Measurements from ENCODE around the gene C3orf18.

Gene C3orf18

DNA sequence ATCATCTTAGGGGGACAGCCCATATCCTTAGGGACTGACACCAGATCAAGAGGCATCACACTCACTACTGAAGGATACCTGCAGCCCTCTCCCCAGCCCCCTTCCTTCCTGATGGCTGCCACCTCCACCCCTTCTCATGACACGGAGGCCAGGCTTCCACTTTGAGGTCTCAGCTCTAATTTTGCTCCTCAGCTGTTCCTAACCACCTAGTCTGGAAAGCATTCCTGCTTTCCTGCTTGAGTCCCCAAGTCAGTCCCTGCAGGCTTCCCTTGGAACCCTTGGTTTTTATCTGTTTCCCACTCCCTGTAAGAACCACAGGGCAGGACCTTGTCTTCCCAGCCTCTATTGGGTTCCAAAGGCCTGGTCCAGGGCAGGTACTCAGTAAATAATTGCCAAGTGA, 3.2 kb downstream of the C3orf18 start:
- H3K27me3 Mint-ChIP-seq: no peaks in the 10 kb centered on the region
- H3K4me1 Mint-ChIP-seq (ENCODE audit: low read depth in 2 of 2): peaks cover 25 to 29% of the 10 kb centered on the region in 2 donors
- peaks cover 16% of the 10 kb centered on the region for H3K36me3 Mint-ChIP-seq (ENCODE audit: insufficient read depth)
- DNase-seq (no peak), ATAC-seq (replicated peaks) (no peak)
- H3K27ac Mint-ChIP-seq: peak overlapping the region in 1 of 2 donors; percentile 18
- no peaks in the 10 kb centered on the region for H3K9me3 Mint-ChIP-seq
- no peak overlapping the region for H3K4me3 Mint-ChIP-seq

DNA sequence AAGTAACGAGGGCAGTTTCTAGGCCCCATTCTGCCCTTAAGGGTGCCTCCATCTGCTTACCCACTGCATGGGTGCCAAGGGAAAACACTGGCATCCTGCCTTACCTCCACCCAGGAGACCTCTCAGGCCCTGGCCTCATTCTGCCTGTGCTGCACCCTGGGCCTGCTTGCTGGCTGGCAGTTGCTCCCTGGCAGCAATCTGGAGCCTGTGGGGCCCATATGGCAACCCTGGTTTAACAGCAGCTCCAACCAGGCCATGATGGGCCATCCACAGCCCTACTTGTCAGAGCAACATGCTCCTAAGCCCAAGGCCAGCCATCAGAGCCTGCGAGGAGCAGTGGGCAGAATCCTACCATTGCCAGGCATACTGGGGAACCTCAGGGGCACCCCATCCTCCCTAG, 3.7 kb downstream of the C3orf18 start:
- Mint-ChIP-seq H3K27ac (no peak overlapping the region), H3K4me1 (ENCODE audit: low read depth in 2 of 2) (peaks cover 25 to 26% of the 10 kb centered on the region in 2 donors), H3K9me3 (no peaks in the 10 kb centered on the region), H3K4me3 (no peak overlapping the region), H3K27me3 (no peaks in the 10 kb centered on the region), H3K36me3 (ENCODE audit: insufficient read depth) (peaks cover 11% of the 10 kb centered on the region)
- no peak for ATAC-seq (replicated peaks)
- DNase-seq: no peak

DNA sequence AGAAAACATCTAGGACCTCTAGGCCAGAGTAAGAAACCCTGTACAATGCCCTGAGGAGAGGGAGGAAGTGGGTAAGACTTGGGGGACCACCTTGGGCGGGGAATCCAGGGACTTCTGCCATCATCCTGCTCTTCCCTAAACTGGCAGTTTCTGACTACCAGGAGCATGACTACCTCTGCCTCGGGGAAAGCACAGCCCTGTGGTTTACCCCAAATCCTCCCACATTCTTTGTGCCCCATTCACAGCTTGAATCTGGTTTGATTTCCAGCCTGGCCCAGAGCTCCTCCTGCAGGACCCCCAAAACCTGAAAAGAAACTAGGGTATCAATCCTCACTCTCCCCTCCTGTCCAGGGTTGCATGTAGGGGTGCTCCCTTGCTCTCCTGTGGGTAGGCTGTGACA, 4.7 kb downstream of the C3orf18 start:
- DNase-seq: no peak
- ATAC-seq (replicated peaks): no peak
- Mint-ChIP-seq H3K9me3 (no peaks in the 10 kb centered on the region), H3K27me3 (no peaks in the 10 kb centered on the region), H3K4me1 (ENCODE audit: low read depth in 2 of 2) (peaks cover 22 to 24% of the 10 kb centered on the region in 2 donors), H3K4me3 (no peak overlapping the region), H3K36me3 (ENCODE audit: insufficient read depth) (peaks cover 6% of the 10 kb centered on the region), H3K27ac (no peak overlapping the region)

DNA sequence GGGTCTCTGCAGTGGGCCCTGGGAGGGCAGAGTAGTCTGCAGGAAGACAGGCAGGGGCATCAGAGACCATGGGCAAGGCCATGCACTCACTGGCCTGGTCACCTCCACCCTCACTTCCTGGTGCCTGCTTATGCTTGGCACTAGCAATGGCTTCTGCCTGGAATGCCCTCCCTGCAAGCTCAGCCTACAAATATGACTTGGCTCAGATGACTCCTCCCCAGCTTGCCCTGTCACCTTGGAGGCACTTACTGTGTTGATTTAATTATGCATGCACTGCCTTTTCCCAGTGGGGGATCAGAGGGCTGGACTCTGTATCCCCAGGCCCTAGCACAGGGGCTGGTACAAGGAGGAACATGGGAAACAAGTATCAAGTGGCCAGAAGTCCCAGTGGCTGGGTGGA, 7.8 kb downstream of the C3orf18 start:
- Mint-ChIP-seq H3K36me3 (ENCODE audit: insufficient read depth) (peaks cover 3% of the 10 kb centered on the region), H3K4me1 (ENCODE audit: low read depth in 2 of 2) (peaks cover 7% of the 10 kb centered on the region in 2 donors), H3K9me3 (no peaks in the 10 kb centered on the region), H3K27ac (no peak overlapping the region), H3K4me3 (no peak overlapping the region), H3K27me3 (no peaks in the 10 kb centered on the region)
- ATAC-seq (replicated peaks) (no peak), DNase-seq (no peak)

DNA sequence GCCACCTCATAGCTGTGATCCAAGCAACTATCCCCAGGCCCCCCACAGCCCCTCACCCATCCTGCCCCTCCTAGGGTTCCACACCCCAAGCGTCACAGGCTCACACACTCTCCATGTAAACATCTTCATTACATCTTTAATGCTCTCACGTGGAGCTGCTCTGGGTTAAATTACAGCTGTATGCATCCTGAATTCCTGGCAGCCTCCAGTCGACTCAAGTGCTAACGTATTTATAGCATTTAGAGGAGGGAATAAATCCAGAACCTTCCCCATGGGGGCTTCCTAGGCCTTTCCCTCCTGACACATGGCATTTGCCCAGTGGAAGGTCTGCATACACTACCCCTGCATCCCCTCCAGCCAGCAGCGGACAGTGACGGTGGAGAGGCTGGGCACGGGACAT, 9.6 kb downstream of the C3orf18 start:
- H3K4me1 Mint-ChIP-seq (ENCODE audit: low read depth in 2 of 2): peaks cover 3 to 8% of the 10 kb centered on the region in 2 donors
- no peaks in the 10 kb centered on the region for H3K9me3 Mint-ChIP-seq
- no peaks in the 10 kb centered on the region for H3K36me3 Mint-ChIP-seq (ENCODE audit: insufficient read depth)
- H3K27me3 Mint-ChIP-seq: no peaks in the 10 kb centered on the region
- H3K4me3 Mint-ChIP-seq: no peak overlapping the region
- no peak overlapping the region for H3K27ac Mint-ChIP-seq
- DNase-seq: no peak
- no peak for ATAC-seq (replicated peaks)

DNA sequence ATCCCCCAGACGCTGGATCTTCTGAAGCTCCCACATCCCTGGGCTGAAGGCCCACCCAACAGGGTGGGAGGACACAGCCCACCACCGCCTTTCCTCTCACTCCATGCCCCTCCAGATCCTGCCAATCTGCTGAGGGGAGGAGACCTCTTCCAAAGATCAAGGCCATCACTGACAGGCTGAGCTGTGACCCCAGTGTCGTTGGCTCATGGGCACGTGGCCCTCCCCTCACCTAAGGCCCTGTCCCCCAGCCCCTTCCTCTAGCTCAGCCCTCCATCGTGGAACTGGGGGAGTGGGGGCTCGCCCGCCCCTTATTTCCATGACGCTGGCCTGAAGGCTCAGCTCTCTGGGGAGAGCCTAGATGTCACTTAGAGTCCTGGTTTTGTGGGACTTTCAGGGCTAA, 10.4 kb downstream of the C3orf18 start:
- Mint-ChIP-seq H3K9me3 (no peaks in the 10 kb centered on the region), H3K27ac (no peak overlapping the region), H3K4me3 (no peak overlapping the region), H3K36me3 (ENCODE audit: insufficient read depth) (no peaks in the 10 kb centered on the region), H3K4me1 (ENCODE audit: low read depth in 2 of 2) (peaks cover 3 to 8% of the 10 kb centered on the region in 2 donors), H3K27me3 (no peaks in the 10 kb centered on the region)
- no peak for ATAC-seq (replicated peaks)
- DNase-seq: no peak

DNA sequence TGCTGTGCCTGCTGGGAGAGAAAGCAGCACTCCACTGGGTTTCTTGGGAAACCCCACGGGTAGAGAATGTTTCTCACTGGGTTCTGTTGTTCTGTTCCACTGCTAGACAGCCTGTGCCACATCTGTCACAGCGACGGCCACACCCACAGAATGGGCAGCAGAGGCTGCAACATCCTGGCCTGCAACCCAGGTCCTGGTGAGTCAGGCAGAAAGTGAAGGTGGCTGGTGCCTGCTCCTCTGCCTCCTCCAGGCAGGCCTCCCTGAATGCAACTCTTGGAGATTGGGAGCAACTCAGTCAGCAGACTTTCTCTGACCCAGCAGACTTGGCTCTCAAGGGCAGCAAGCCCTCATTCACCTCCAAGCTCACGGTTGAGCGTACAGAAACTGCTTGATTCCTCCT, 13.0 kb downstream of the C3orf18 start:
- H3K4me1 Mint-ChIP-seq (ENCODE audit: low read depth in 2 of 2): peaks cover 8 to 10% of the 10 kb centered on the region in 2 donors
- ATAC-seq (replicated peaks): peak; percentile 68
- H3K9me3 Mint-ChIP-seq: no peaks in the 10 kb centered on the region
- H3K36me3 Mint-ChIP-seq (ENCODE audit: insufficient read depth): no peaks in the 10 kb centered on the region
- H3K27ac Mint-ChIP-seq: peak overlapping the region in 1 of 2 donors; percentile 76
- no peaks in the 10 kb centered on the region for H3K27me3 Mint-ChIP-seq
- DNase-seq: peak in 1 of 3 experiments; percentile 9
- H3K4me3 Mint-ChIP-seq: no peak overlapping the region

DNA sequence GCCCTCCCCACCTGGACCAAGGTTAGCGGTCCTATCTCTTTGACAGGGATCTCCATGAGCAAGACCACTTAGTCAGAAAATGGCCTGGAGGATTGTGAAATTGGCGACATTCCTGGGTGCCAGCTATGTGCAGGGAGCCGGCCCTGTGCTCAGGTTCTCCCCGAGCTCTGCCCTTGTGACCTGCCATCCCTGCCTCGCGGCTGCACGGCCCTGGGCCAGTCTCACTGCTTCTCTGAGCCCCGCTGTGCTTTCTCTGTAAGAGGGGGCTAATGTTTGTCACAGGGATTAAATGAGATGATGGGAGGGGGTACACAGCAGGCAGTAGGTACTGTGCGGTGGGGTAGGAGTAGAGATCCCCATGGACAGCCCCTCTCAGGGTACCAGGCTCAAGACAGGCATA, 14.9 kb downstream of the C3orf18 start:
- Mint-ChIP-seq H3K27ac (no peak overlapping the region), H3K27me3 (no peaks in the 10 kb centered on the region), H3K4me1 (ENCODE audit: low read depth in 2 of 2) (peaks cover 8 to 10% of the 10 kb centered on the region in 2 donors), H3K36me3 (ENCODE audit: insufficient read depth) (peaks cover 3% of the 10 kb centered on the region), H3K4me3 (no peak overlapping the region), H3K9me3 (no peaks in the 10 kb centered on the region)
- DNase-seq (no peak), ATAC-seq (replicated peaks) (no peak)

DNA sequence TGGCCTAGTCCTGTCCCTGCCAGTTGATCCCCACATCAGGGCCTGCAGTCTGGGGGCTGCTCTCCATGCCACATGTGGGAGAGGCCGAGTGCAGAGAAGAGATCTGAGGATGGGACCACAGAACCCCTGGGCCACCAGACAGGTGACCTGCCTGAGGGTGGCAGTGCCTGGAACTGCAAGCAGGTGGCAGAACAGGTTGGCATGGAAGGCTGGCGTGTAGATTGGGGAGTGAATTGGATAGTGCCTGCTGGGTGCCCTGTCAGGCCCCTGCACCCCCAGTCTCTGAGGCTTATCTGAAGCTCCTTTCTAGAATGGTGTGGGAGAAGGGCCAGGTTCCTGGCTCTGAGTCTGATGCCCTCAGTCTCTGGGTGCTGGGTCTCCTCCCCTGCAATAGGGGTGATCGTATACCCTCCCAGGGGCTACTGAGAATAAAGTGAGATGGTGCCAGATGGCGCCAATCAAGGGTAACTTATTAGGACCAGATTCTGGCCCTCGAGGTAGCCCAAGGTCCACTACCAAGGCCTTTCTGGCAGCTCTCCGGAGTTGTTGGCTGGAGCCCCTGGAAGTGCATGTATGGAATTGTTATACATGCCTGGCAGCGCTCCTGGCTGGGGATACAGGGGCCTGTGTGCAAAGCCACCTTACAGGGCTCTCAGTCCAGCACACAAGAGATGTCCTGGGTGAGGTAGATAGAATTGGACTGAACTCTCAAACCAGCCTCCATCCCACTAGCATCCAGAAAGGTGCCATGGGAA, 15.7 kb downstream of the C3orf18 start:
- Mint-ChIP-seq H3K36me3 (ENCODE audit: insufficient read depth) (peaks cover 3% of the 10 kb centered on the region), H3K9me3 (no peaks in the 10 kb centered on the region), H3K4me3 (no peak overlapping the region), H3K27me3 (no peaks in the 10 kb centered on the region), H3K27ac (no peak overlapping the region), H3K4me1 (ENCODE audit: low read depth in 2 of 2) (peaks cover 10 to 11% of the 10 kb centered on the region in 2 donors)
- ATAC-seq (replicated peaks) (no peak), DNase-seq (no peak)

DNA sequence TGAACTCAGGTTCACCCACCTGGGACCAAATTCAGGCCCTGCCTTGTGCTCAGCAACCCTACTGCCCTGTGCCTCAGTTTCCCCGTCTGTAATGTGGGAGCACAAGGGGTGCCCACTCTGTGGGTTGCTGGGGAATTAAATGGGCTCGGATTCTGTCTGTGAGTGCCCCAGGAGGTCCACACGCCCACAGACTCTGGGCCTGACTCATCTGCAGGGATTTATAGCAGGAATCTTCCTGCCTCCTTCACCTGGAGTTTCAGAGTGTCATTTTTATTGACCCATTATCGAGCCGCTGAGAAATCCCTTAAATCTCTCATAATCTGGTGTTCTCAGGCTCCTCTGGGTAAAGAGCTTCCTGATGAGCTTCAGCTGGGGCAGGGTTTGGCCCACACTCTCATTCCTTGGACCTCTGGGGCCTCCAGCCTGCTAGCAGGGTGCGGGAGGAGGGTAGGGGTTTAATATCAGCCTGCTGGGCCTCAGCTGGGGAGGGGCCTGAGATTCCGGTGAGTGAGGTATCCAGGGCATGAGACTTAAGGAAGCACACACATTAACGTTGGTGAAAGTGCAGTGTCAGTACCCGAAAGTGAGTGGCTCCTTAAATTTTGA, 16.4 kb downstream of the C3orf18 start:
- Mint-ChIP-seq H3K4me3 (no peak overlapping the region), H3K4me1 (ENCODE audit: low read depth in 2 of 2) (peaks cover 10 to 11% of the 10 kb centered on the region in 2 donors), H3K27ac (peak overlapping the region in 1 of 2 donors; percentile 32), H3K27me3 (no peaks in the 10 kb centered on the region), H3K36me3 (ENCODE audit: insufficient read depth) (peaks cover 3% of the 10 kb centered on the region), H3K9me3 (no peaks in the 10 kb centered on the region)
- DNase-seq (no peak), ATAC-seq (replicated peaks) (no peak)

DNA sequence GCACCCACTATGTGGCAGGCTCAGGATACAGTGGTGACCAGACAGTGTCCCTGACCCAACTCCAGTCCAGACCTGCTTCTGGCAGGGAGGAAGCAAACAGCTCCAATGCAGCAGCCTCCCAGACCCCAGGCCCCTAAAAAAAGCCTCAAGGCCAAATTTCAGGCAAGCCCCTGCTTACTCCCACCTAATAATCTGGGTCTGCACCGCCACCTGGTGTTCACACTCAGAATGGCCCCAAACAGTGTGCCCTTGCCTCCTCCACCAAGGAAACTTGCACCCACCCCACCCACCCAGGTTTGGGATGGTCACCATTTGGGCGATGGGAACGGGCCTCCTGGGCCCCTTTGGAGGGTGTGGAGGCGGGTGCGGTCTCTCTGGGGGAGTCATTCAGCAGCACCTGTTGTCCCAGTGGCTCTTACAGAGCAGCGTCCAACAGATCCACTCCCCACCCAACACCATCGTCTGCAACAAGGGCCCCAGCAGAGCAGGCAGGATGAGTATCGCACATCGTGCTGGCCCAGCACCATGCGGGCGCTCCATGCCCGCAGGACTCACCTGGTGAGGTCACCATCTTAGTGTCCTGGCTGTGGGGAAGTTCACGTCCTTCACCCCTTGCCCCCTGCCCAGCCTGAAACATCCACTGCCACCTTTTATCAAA, 17.3 kb downstream of the C3orf18 start:
- Mint-ChIP-seq H3K9me3 (no peaks in the 10 kb centered on the region), H3K27me3 (no peaks in the 10 kb centered on the region), H3K36me3 (ENCODE audit: insufficient read depth) (peaks cover 5% of the 10 kb centered on the region), H3K4me3 (no peak overlapping the region), H3K4me1 (ENCODE audit: low read depth in 2 of 2) (peaks cover 10 to 14% of the 10 kb centered on the region in 2 donors), H3K27ac (peak overlapping the region in 1 of 2 donors; percentile 4)
- DNase-seq (peak; percentile 67 to 71 (median 69)), ATAC-seq (replicated peaks) (peak; percentile 80)

DNA sequence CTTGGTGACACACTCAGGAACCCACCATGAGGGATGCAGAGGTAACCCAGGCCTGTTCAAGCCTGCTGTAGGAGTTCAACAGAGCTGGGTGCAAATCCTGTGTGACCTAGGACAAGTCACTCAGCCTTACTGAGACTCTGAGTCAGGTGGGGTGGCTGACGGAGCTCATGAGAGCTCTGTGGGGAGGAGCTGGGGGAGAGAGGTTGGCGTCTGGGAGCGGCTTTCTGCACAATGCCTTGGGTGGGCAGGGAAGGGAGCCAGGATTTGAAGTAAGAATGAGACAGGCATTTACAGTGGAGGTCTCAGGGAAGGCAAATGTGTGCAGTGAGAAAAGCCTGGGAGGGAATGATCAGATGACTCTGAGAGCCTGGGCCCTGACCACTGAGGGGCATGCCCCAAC, 18.3 kb downstream of the C3orf18 start:
- H3K9me3 Mint-ChIP-seq: no peaks in the 10 kb centered on the region
- no peak overlapping the region for H3K4me3 Mint-ChIP-seq
- no peaks in the 10 kb centered on the region for H3K27me3 Mint-ChIP-seq
- H3K27ac Mint-ChIP-seq: peak overlapping the region in 1 of 2 donors; percentile 4
- ATAC-seq (replicated peaks) (no peak), DNase-seq (no peak)
- H3K36me3 Mint-ChIP-seq (ENCODE audit: insufficient read depth): peaks cover 6% of the 10 kb centered on the region
- H3K4me1 Mint-ChIP-seq (ENCODE audit: low read depth in 2 of 2): peaks cover 10 to 13% of the 10 kb centered on the region in 2 donors

DNA sequence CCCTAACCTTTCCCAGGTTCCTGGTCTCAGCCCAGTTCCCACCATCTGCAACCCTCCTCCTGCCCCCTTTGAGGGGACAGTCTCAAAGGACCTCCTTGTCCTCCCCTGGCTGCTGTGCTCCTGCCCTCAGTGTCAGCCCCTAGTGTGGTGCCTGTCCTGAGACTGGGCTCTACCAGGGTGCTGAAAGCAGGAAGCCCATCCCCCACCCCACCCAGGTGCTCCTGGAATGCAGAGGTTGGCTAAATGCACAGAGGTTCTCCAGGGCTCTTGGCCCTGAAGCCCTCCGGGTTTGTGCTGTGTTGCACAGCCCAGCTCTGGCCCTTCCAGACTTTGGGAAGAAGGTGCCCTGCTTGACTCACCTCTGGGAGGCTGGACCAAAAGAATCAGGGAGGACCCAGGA, 21.8 kb downstream of the C3orf18 start:
- peak overlapping the region in 1 of 2 donors; percentile 23 for H3K4me3 Mint-ChIP-seq
- H3K36me3 Mint-ChIP-seq (ENCODE audit: insufficient read depth): peaks cover 10% of the 10 kb centered on the region
- H3K27me3 Mint-ChIP-seq: peaks cover 0 to 9% of the 10 kb centered on the region in 2 donors
- H3K27ac Mint-ChIP-seq: peak overlapping the region in 1 of 2 donors; percentile 92
- H3K9me3 Mint-ChIP-seq: no peaks in the 10 kb centered on the region
- H3K4me1 Mint-ChIP-seq (ENCODE audit: low read depth in 2 of 2): peaks cover 15 to 17% of the 10 kb centered on the region in 2 donors
- ATAC-seq (replicated peaks) (no peak), DNase-seq (no peak)
